IMR-90 (cell line): Measurements from ENCODE around the gene CIB2. TPM values are rescaled to one million over a fixed set of nuclear protein-coding genes. Genes with fewer than 3 reads are reported as not detected.

Source experiments
- ATAC-seq: fragments of 200-7000 bp; cut with Tn5 transposase; 2 replicates; pipeline ENCODE4 v1.9.1; 2020; ENCODE audit warnings: low read depth, mild to moderate bottlenecking, moderate library complexity
- BruUV-seq: library from RNA; stranded (reverse); fragments of 400-500 nt; replicated peaks from 2 replicates; lab custom pipeline; 2021; lab: Mats Ljungman, UMichigan
- CTCF ChIA-PET: fragments of 300-600 bp; formaldehyde crosslinking; extraction: SDS; loops from one replicate; lab custom pipeline; 2021; ENCODE audit warnings: antibody characterized with exemption; lab: Yijun Ruan, JAX
- POLR2A ChIA-PET: fragments of 300-600 bp; sonication (Branson Sonifier 250); formaldehyde crosslinking; loops from one replicate; lab custom pipeline; 2022; ENCODE audit warnings: antibody characterized with exemption; ENCODE audit not compliant: unreplicated experiment; lab: Charles Lee
- DNase-seq: peaks from one replicate; pipeline ENCODE4 v3.0.0; 2013
- H2AFZ ChIP-seq: replicated peaks from 2 replicates; pipeline ENCODE3; 2013; ENCODE audit warnings: low read length, mild to moderate bottlenecking; ENCODE audit not compliant: poor library complexity
- H2AK5ac ChIP-seq: 2 replicates; pipeline ENCODE4 v1.6.1; 2013; ENCODE audit warnings: low read depth, low read length, inconsistent platforms
- H2AK9ac ChIP-seq: replicated peaks from 2 replicates; pipeline ENCODE3; 2013; ENCODE audit warnings: mild to moderate bottlenecking, low read depth, low read length, moderate library complexity; ENCODE audit not compliant: poor library complexity
- H2BK120ac ChIP-seq: 2 replicates; pipeline ENCODE4 v1.6.1; 2013; ENCODE audit warnings: low read depth, low read length, inconsistent platforms
- H2BK15ac ChIP-seq: 3 replicates; pipeline ENCODE4 v1.6.1; 2013; ENCODE audit warnings: low read depth, low read length, inconsistent platforms
- H2BK20ac ChIP-seq: 2 replicates; pipeline ENCODE4 v1.6.1; 2013; ENCODE audit warnings: low read depth, mild to moderate bottlenecking, inconsistent platforms, low read length, moderate library complexity
- H2BK5ac ChIP-seq: 2 replicates; pipeline ENCODE4 v1.6.1; 2013; ENCODE audit warnings: mild to moderate bottlenecking, low read depth, low read length, inconsistent platforms; ENCODE audit not compliant: poor library complexity, severe bottlenecking
- H3K14ac ChIP-seq: replicated peaks from 2 replicates; pipeline ENCODE4 v1.6.1; 2013; ENCODE audit warnings: low read depth, low read length, inconsistent platforms
- H3K18ac ChIP-seq: 2 replicates; pipeline ENCODE4 v1.6.1; 2013; ENCODE audit warnings: low read depth, low read length, control low read depth
- H3K23ac ChIP-seq: 2 replicates; pipeline ENCODE4 v1.6.1; 2013; ENCODE audit warnings: low read depth, low read length, inconsistent platforms
- H3K27ac ChIP-seq: 2 replicates; pipeline ENCODE4 v1.5.1; 2013; ENCODE audit warnings: mild to moderate bottlenecking, control low read depth, low read length; ENCODE audit not compliant: insufficient read depth
- H3K27me3 ChIP-seq: 2 replicates; pipeline ENCODE4 v1.6.1; 2013; ENCODE audit warnings: low read length; ENCODE audit not compliant: control insufficient read depth, insufficient read depth
- H3K36me3 ChIP-seq: 2 replicates; pipeline ENCODE4 v1.6.1; 2013; ENCODE audit warnings: low read length, mixed read lengths; ENCODE audit not compliant: control insufficient read depth, insufficient read depth
- H3K4ac ChIP-seq: 2 replicates; pipeline ENCODE4 v1.6.1; 2013; ENCODE audit warnings: low read depth, low read length, inconsistent platforms
- H3K4me1 ChIP-seq: 2 replicates; pipeline ENCODE4 v1.6.1; 2013; ENCODE audit warnings: low read length, mixed read lengths; ENCODE audit not compliant: control insufficient read depth, insufficient read depth
- H3K4me2 ChIP-seq: 2 replicates; pipeline ENCODE4 v1.6.1; 2013; ENCODE audit warnings: low read depth, mild to moderate bottlenecking, control low read depth, low read length, moderate library complexity
- H3K4me3 ChIP-seq: 2 replicates; pipeline ENCODE4 v1.5.1; 2013; ENCODE audit warnings: low read depth, mild to moderate bottlenecking, control low read depth, low read length, moderate library complexity; ENCODE audit not compliant: insufficient read depth
- H3K56ac ChIP-seq: 2 replicates; pipeline ENCODE4 v1.6.1; 2013; ENCODE audit warnings: low read length, inconsistent platforms; ENCODE audit not compliant: insufficient read depth; ENCODE audit errors: extremely low read depth
- H3K79me1 ChIP-seq, 2 experiments: 2 replicates each; pipeline ENCODE4 v1.6.1; 2013; ENCODE audit warnings: low read length in 2 of 2, inconsistent platforms in 1 of 2, low read depth in 1 of 2
- H3K9ac ChIP-seq: 2 replicates; pipeline ENCODE4 v1.6.1; 2013; ENCODE audit warnings: low read depth, low read length, control low read depth
- H3K9me1 ChIP-seq: 2 replicates; pipeline ENCODE4 v1.6.1; 2013; ENCODE audit warnings: low read length, inconsistent platforms; ENCODE audit not compliant: insufficient read depth
- H3K9me3 ChIP-seq: 2 replicates; pipeline ENCODE4 v1.6.1; 2013; ENCODE audit warnings: low read length; ENCODE audit not compliant: control insufficient read depth, insufficient read depth
- H4K20me1 ChIP-seq: 2 replicates; pipeline ENCODE4 v1.6.1; 2013; ENCODE audit warnings: low read length, inconsistent platforms; ENCODE audit not compliant: insufficient read depth
- H4K5ac ChIP-seq: 2 replicates; pipeline ENCODE4 v1.6.1; 2013; ENCODE audit warnings: mild to moderate bottlenecking, low read depth, low read length, control low read depth
- H4K8ac ChIP-seq, 2 experiments: 2 replicates each; pipeline ENCODE4 v1.6.1; 2013; ENCODE audit warnings: low read depth in 2 of 2, low read length in 2 of 2, control low read depth in 1 of 2, inconsistent platforms in 1 of 2
- H4K91ac ChIP-seq: 2 replicates; pipeline ENCODE4 v1.6.1; 2013; ENCODE audit warnings: low read depth, low read length, inconsistent platforms; ENCODE audit not compliant: insufficient read depth
- ELK1 ChIP-seq: fragments of 150-350 bp; IDR thresholded peaks from 2 replicates; pipeline ENCODE4 v1.6.1; 2016; ENCODE audit warnings: low read depth, mild to moderate bottlenecking, low read length, moderate library complexity, borderline replicate concordance
- FOS ChIP-seq: fragments of 150-350 bp; IDR thresholded peaks from 2 replicates; pipeline ENCODE4 v1.6.1; 2016; ENCODE audit warnings: low read depth, low read length
- MAZ ChIP-seq: IDR thresholded peaks from 2 replicates; pipeline ENCODE4 v1.6.1; 2012; ENCODE audit warnings: low read depth, mild to moderate bottlenecking, low read length, improper control_type of control experiment, moderate library complexity, borderline replicate concordance
- MXI1 ChIP-seq: IDR thresholded peaks from 2 replicates; pipeline ENCODE4 v1.6.1; 2012; ENCODE audit warnings: low read depth, mild to moderate bottlenecking, low read length, moderate library complexity, borderline replicate concordance
- NFE2L2 ChIP-seq: fragments of 150-350 bp; IDR thresholded peaks from 2 replicates; pipeline ENCODE4 v1.6.1; 2016; ENCODE audit warnings: low read depth, mild to moderate bottlenecking, low read length
- POLR2A ChIP-seq: IDR thresholded peaks from 2 replicates; pipeline ENCODE4 v1.6.1; 2012; ENCODE audit warnings: mild to moderate bottlenecking, low read depth, low read length
- RAD21 ChIP-seq: IDR thresholded peaks from 2 replicates; pipeline ENCODE4 v1.6.1; 2012; ENCODE audit warnings: low read length, improper control_type of control experiment
- RCOR1 ChIP-seq: IDR thresholded peaks from 2 replicates; pipeline ENCODE4 v1.6.1; 2012; ENCODE audit warnings: mild to moderate bottlenecking, low read length, improper control_type of control experiment; ENCODE audit not compliant: insufficient replicate concordance
- RFX5 ChIP-seq: IDR thresholded peaks from 2 replicates; pipeline ENCODE4 v1.8.0; 2012; ENCODE audit warnings: low read depth, mild to moderate bottlenecking, low read length, moderate library complexity
- WGBS, 2 experiments: methylation state at CpG; one replicate each; pipeline versions ENCODE4 v1.1.5 to v1.1.7; 2013; ENCODE audit warnings: missing lambda C conversion rate in 2 of 2; ENCODE audit not compliant: insufficient read length in 1 of 2; ENCODE audit errors: extremely low coverage in 2 of 2; 5-methylcytosine and 5-hydroxymethylcytosine counted together
- dilution Hi-C: fragments of 300-500 bp; cut with HindIII; formaldehyde crosslinking; loops from one replicate; pipeline ENCODE4 v1.14.3; 2018; ENCODE audit warnings: low sequenced_read_pairs; ENCODE audit not compliant: unreplicated experiment
- in situ Hi-C: fragments of 300-500 bp; cut with MboI; formaldehyde crosslinking; loops from 3 replicates; pipeline ENCODE4 v1.14.3; 2019; ENCODE audit warnings: low sequenced_read_pairs, inconsistent platforms, mixed read lengths
- intact Hi-C: fragments of 100-400 bp; cut with micrococcal nuclease; formaldehyde crosslinking; loops from 2 replicates; pipeline ENCODE4 v1.10.0; 2022
- polyA plus RNA-seq, 3 experiments: library from polyadenylated mRNA; depleted of rRNA; stranded (reverse); fragments of >200 nt; gene quantifications; 2 replicates each; pipeline ENCODE4 v1.2.3, GENCODE V29; 2012; ENCODE audit warnings: low replicate concordance in 1 of 3
- total RNA-seq: library from RNA; depleted of rRNA; stranded (reverse); fragments of >200 nt; gene quantifications from 2 replicates; pipeline ENCODE4 v1.2.3, GENCODE V29; 2012

CIB2 gene
- total and polyA plus RNA-seq, 2 of the 4 experiments (the other 2 are of a cell fraction) = 2.2 to 2.4 TPM

- ChIA-PET POLR2A (no interaction called here), CTCF (no interaction called here)
- WGBS, 2 experiments = no CpG with 5 or more reads among the region's 10 CpGs
- in situ Hi-C loops (no loop called here), dilution Hi-C loops (no loop called here), intact Hi-C loops (no loop called here)
- DNase-seq = no peak
- H3K36me3 ChIP-seq = peaks cover 38% of the 10 kb centered on the region
- H3K23ac ChIP-seq = no peak overlapping the region
- H2BK20ac ChIP-seq = no peak overlapping the region
- no peak overlapping the region for H2BK5ac ChIP-seq
- no peak overlapping the region for H3K4me3 ChIP-seq
- no peak overlapping the region for H3K27ac ChIP-seq
- H4K20me1 ChIP-seq = no peaks in the 10 kb centered on the region
- no peak for ATAC-seq
- no peak overlapping the region for H3K9ac ChIP-seq
- no peaks in the 10 kb centered on the region; the same call in 1 of the 2 replicates for H3K9me1 ChIP-seq
- H3K4ac ChIP-seq = no peak overlapping the region
- no peak overlapping the region for H4K8ac ChIP-seq
- H3K56ac ChIP-seq = no peak overlapping the region
- no peak overlapping the region for H4K5ac ChIP-seq
- no peak overlapping the region for H2AK5ac ChIP-seq
- no TSS peak for BruUV-seq
- H2BK15ac ChIP-seq = no peak overlapping the region
- no peaks in the 10 kb centered on the region; the same call in 1 of the 2 replicates for H3K9me3 ChIP-seq
- no peak overlapping the region for H3K14ac ChIP-seq
- no peaks in the 10 kb centered on the region for H3K79me1 ChIP-seq
- no peaks in the 10 kb centered on the region for H3K27me3 ChIP-seq
- no peak overlapping the region for H2AFZ ChIP-seq
- H2AK9ac ChIP-seq = no peak overlapping the region
- no peak overlapping the region for H2BK120ac ChIP-seq
- no peaks in the 10 kb centered on the region for H3K4me1 ChIP-seq
- H4K91ac ChIP-seq = no peak overlapping the region
- TF ChIP-seq RCOR1 (no peak), ELK1 (no peak), FOS (no peak), RFX5 (no peak), POLR2A (no peak), MXI1 (no peak), RAD21 (no peak), NFE2L2 (no peak), MAZ (no peak)
- no peak overlapping the region for H3K18ac ChIP-seq
- H3K4me2 ChIP-seq = no peak overlapping the region
These were observed 36.1 kb upstream of the CIB2 start for GRCh38 chr15:78167227-78167888.
